Dendritic cell treated with granulocyte-macrophage colony-stimulating factor and Interleukin-4, amounts not matched to agents 40 ng/mL and 50 ng/mL, for 4 days (primary cell): Measurements from ENCODE around the gene KIF3A.

ENCODE experiments used
- H3K27ac Mint-ChIP-seq: one replicate; pipeline ENCODE4 v1.8.0; 2022; ENCODE audit warnings: mild to moderate bottlenecking, mixed read lengths
- H3K27me3 Mint-ChIP-seq: one replicate; pipeline ENCODE4 v1.8.0; 2022; ENCODE audit warnings: mild to moderate bottlenecking, mixed read lengths
- H3K36me3 Mint-ChIP-seq: one replicate; pipeline ENCODE4 v1.8.0; 2022; ENCODE audit warnings: low read depth, mixed read lengths
- H3K4me1 Mint-ChIP-seq: one replicate; pipeline ENCODE4 v1.8.0; 2022; ENCODE audit warnings: low read depth, mixed read lengths
- H3K4me3 Mint-ChIP-seq: one replicate; pipeline ENCODE4 v1.8.0; 2022; ENCODE audit warnings: mild to moderate bottlenecking, moderate library complexity, mixed read lengths
- H3K9me3 Mint-ChIP-seq: one replicate; pipeline ENCODE4 v1.8.0; 2022; ENCODE audit warnings: mixed read lengths
- intact Hi-C: fragments of 100-400 bp; cut with micrococcal nuclease; formaldehyde crosslinking; loops from one replicate; pipeline ENCODE4 v1.15.0; 2022

KIF3A gene

DNA sequence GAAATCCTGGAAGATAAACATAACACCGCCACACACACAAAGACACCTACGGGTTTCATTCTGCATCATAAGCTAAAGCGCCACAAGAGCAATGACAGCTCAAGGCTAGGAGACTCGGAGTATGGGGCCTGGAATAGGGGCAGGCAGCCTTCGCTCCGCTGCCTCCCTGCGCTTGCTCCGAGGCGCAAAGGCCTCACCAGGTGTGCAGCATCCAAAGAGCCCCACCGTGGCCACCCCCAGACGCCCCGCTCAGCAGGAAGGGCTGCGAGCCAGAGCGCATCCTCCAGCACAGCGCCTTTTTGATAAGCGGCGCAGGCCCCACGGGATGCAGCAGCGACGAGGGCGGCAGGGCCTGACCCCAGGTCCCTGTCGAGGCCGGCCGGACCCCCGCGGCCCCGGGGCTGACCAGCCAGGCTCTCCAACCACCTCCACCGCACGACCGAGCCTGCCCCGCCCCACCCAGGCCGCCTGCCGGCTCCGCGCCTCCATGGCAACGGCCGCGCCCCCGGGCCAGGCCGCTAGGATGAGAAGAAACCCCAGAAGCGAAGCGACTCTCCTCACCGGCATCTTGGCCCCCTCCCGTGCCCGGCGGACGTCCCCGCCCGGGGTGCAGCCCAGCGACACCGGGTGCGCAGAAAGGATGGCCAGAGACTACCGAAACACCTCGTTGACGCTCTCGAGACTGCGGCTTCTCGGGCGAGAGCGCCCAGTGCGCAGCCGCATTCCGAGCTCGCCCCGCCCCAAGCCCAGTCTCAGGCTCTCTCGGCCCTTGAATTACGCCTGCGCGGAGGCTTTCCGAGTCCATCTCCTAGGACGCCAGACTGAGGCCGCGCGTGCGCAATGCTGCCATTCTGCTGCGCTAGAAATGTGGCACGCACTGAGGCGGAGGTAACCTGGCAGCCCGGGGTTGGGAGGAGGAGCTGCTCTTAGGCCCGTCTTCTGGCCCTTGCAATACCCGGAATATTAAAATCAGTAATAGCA, at the start of gene KIF3A:
Gene KIF3A (minus strand): TSS at position 694 of the 981 bp plus-strand sequence. CDS start 127 bp downstream, at position 567.
- peak within 1 kb of the TSS; percentile 85 for H3K4me3 Mint-ChIP-seq
- intact Hi-C loops, result no loop called here
- H3K36me3 Mint-ChIP-seq, result peaks cover 5% of the 10 kb centered on the region
- H3K27me3 Mint-ChIP-seq, result peaks cover 35% of the 10 kb centered on the region
- peaks cover 10% of the 10 kb centered on the region for H3K4me1 Mint-ChIP-seq
- peak within 1 kb of the TSS; percentile 57 for H3K27ac Mint-ChIP-seq
- H3K9me3 Mint-ChIP-seq, result peaks cover 1% of the 10 kb centered on the region

DNA sequence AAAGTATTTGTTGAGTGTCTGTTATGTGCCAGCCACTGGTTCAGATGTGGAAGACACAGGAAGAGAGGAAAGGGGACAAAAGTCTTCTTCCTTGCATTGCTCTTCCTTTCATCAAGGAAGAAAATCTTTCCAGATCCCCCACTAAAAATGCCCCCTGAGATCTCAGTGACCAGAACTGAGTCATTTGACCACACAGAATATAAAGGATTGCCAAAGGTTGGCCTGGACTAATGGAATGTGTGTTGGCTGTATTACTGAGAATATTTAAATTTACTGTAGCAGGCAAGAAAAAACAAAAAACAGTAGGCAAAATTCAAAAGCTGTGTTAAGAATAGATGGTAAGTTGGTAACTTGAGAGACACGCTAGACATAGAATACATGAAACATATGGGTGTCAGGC, 49.7 kb upstream of the KIF3A start:
- H3K9me3 Mint-ChIP-seq, result no peaks in the 10 kb centered on the region
- intact Hi-C loops, result no loop called here
- H3K27me3 Mint-ChIP-seq, result peaks cover 37% of the 10 kb centered on the region
- H3K4me1 Mint-ChIP-seq, result peaks cover 16% of the 10 kb centered on the region
- no peak overlapping the region for H3K27ac Mint-ChIP-seq
- H3K4me3 Mint-ChIP-seq, result no peak overlapping the region
- no peaks in the 10 kb centered on the region for H3K36me3 Mint-ChIP-seq

DNA sequence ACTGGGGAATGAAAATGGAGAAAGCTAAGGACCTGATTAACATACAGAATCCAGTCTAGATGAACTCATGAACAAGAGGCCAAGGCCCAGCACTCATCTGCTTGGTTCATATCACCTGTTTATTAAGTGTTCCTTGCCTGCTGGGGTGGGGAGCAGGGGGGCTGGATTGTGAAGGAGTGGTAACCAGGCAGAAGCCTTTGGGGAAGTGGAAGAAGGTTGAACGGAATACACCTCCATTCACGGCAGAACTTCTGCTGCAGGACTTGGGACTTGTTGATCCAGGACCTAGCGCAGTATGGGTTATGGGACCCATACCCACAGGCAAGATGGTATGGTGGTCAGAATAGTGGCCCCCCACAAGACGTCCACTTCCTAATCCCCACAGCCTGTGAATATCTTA, 48.5 kb upstream of the KIF3A start:
- Mint-ChIP-seq H3K4me3 (no peak overlapping the region), H3K9me3 (no peaks in the 10 kb centered on the region), H3K4me1 (peaks cover 24% of the 10 kb centered on the region), H3K27ac (no peak overlapping the region), H3K36me3 (no peaks in the 10 kb centered on the region), H3K27me3 (peaks cover 46% of the 10 kb centered on the region)
- intact Hi-C loops, result no loop called here

DNA sequence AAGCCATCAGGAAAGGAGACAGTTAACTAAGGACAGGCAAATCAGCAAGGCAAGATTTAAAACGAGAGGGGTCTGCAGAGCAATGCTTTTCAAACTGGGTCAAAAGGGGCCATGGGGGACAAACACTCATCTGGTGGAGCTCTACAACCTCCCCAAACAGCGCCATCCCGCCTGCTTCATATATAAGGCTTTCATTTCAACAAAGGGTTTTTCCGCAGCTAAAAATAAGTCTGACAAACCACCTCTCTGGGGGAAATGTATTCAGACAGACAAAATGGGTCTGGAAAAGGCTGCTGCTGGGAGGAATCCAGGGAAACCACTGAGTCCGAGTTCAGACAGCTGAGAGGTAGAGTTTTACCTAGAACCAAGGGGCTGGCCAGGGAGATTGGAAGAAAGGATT, 48.0 kb upstream of the KIF3A start:
- no peak overlapping the region for H3K4me3 Mint-ChIP-seq
- peaks cover 45% of the 10 kb centered on the region for H3K27me3 Mint-ChIP-seq
- no peak overlapping the region for H3K27ac Mint-ChIP-seq
- intact Hi-C loops, result no loop called here
- H3K4me1 Mint-ChIP-seq, result peaks cover 24% of the 10 kb centered on the region
- H3K9me3 Mint-ChIP-seq, result no peaks in the 10 kb centered on the region
- no peaks in the 10 kb centered on the region for H3K36me3 Mint-ChIP-seq

DNA sequence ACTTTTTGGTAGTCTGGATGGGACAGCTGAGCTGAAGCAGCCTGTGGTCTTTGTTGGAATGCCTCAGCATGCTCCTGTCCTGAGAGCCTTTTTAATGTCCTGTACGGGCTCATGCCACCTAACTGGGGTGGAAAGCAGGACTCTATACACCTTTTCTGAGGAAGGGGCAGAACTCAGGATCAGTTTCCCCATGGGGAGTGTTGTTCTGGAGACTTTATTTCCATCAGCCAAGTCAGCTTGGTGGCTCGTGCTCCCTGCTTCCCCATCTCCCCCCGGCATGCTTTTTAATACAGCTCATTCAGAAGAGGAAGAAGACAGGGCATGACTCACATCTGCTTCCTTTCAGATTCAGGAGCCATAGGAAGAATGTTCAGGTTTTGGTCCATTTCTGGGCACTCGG, 44.8 kb upstream of the KIF3A start:
- H3K4me1 Mint-ChIP-seq, result peaks cover 32% of the 10 kb centered on the region
- H3K36me3 Mint-ChIP-seq, result no peaks in the 10 kb centered on the region
- H3K27me3 Mint-ChIP-seq, result peaks cover 53% of the 10 kb centered on the region
- no peak overlapping the region for H3K4me3 Mint-ChIP-seq
- peak overlapping the region; percentile 58 for H3K27ac Mint-ChIP-seq
- no peaks in the 10 kb centered on the region for H3K9me3 Mint-ChIP-seq
- intact Hi-C loops, result no loop called here

DNA sequence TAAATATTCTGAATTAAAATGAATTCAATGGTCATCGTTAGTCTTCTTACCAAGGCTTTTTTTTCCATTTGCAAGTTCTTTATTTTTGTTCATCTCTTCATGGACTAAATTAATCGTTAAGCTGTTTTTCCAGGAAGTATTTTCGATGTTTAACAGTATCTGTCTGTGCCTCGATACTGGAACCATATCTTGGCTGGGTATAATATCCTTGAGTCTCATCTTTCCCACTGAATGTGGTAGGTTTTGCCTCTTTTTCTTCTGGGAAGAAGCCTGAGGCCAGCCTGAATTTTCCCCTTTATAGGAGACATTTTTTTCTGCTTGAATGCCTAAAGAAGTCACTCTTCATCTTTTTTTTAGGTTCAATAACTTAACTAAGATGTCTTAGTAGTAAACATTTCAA, 43.7 kb upstream of the KIF3A start:
- H3K27me3 Mint-ChIP-seq, result peaks cover 54% of the 10 kb centered on the region
- H3K27ac Mint-ChIP-seq, result no peak overlapping the region
- no peak overlapping the region for H3K4me3 Mint-ChIP-seq
- H3K36me3 Mint-ChIP-seq, result no peaks in the 10 kb centered on the region
- intact Hi-C loops, result no loop called here
- peaks cover 32% of the 10 kb centered on the region for H3K4me1 Mint-ChIP-seq
- no peaks in the 10 kb centered on the region for H3K9me3 Mint-ChIP-seq

DNA sequence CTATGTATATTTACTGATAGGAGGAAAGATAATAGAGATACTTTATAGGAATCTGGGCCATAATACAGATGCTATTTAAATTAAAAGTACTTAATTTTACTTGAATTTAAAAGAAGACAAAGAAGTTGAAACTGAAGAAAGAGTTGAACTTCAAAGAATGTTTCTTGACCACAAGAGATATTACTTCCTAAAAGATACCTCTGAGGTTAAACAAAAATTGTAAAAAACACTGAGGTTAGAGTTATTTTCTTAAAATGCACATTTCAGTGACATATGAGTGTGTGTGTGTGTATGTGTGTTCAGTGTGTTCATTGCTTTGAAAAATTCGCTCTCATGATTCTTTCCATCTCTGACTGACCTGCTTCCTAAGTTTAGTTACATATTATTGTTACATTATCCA, 43.2 kb upstream of the KIF3A start:
- Mint-ChIP-seq H3K9me3 (no peaks in the 10 kb centered on the region), H3K4me3 (no peak overlapping the region), H3K36me3 (no peaks in the 10 kb centered on the region), H3K27me3 (peaks cover 51% of the 10 kb centered on the region), H3K27ac (no peak overlapping the region), H3K4me1 (peaks cover 30% of the 10 kb centered on the region)
- intact Hi-C loops, result no loop called here

DNA sequence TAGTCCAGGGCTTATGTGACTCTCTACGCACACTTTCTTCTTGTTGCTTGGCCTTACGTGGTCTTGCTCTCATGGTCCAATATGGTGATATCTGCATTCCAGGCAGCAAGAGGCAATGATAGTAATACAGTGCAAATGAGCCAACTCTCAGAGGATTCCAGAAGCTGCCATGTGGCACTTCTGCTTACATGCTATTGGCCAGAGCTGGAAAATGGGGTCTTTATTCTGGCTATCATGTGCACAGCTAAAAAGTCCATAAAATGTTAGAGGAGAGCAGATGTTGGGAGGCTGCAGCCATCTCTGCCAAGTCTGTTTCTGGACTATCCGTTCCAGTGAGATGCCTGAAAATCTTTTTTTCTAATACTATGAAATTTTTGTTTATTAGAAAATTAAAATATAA, 42.6 kb upstream of the KIF3A start:
- peaks cover 29% of the 10 kb centered on the region for H3K4me1 Mint-ChIP-seq
- H3K27ac Mint-ChIP-seq, result no peak overlapping the region
- intact Hi-C loops, result loop anchor here (5.0 kb wide), 1 partner anchor 32 kb away; the partner anchor contains the start of gene SOWAHA
- H3K4me3 Mint-ChIP-seq, result no peak overlapping the region
- no peaks in the 10 kb centered on the region for H3K36me3 Mint-ChIP-seq
- H3K9me3 Mint-ChIP-seq, result no peaks in the 10 kb centered on the region
- H3K27me3 Mint-ChIP-seq, result peaks cover 51% of the 10 kb centered on the region

DNA sequence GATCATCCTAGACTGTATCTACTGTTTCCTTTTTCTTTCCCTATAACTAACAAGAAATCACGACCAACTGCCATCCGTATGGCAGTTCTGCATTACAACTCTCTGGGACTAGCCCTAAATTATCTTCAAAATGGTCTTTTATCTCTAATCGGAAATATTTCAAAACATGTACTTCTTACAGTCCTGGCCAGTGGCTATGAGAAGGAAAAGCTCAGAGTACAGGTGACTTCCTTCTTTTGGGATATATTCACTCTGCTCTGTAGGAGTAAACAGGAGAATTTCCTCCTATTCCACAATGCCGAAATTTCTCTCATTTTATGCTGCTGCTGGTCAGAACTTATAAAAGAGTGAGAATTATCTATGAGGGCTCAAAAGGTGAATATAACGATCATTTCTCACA, 41.5 kb upstream of the KIF3A start:
- Mint-ChIP-seq H3K36me3 (no peaks in the 10 kb centered on the region), H3K27me3 (peaks cover 59% of the 10 kb centered on the region), H3K27ac (no peak overlapping the region), H3K9me3 (no peaks in the 10 kb centered on the region), H3K4me3 (no peak overlapping the region), H3K4me1 (peaks cover 38% of the 10 kb centered on the region)
- intact Hi-C loops, result loop anchor here (5.0 kb wide), 1 partner anchor 33 kb away; the partner anchor contains the start of gene SOWAHA

DNA sequence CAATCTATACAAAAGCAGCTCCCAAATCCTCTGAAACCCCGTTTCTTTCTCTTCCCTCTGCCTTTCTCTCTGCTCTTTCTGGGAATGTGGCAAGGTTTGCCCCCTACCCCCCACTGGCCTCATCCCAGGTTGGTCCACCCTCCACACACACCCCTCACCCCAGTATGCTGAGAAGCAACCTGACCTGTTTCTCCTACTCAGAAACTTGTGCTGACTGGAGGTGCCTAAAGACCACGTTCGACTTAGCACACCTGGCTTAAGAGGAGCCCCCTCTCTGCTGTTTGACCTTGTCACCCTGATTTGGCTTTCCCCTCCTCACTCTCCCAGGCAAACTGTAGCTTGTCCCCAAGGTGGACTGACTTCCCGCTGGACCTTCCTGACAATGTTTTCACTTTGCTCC, 40.8 kb upstream of the KIF3A start:
- no peak overlapping the region for H3K27ac Mint-ChIP-seq
- H3K9me3 Mint-ChIP-seq, result no peaks in the 10 kb centered on the region

DNA sequence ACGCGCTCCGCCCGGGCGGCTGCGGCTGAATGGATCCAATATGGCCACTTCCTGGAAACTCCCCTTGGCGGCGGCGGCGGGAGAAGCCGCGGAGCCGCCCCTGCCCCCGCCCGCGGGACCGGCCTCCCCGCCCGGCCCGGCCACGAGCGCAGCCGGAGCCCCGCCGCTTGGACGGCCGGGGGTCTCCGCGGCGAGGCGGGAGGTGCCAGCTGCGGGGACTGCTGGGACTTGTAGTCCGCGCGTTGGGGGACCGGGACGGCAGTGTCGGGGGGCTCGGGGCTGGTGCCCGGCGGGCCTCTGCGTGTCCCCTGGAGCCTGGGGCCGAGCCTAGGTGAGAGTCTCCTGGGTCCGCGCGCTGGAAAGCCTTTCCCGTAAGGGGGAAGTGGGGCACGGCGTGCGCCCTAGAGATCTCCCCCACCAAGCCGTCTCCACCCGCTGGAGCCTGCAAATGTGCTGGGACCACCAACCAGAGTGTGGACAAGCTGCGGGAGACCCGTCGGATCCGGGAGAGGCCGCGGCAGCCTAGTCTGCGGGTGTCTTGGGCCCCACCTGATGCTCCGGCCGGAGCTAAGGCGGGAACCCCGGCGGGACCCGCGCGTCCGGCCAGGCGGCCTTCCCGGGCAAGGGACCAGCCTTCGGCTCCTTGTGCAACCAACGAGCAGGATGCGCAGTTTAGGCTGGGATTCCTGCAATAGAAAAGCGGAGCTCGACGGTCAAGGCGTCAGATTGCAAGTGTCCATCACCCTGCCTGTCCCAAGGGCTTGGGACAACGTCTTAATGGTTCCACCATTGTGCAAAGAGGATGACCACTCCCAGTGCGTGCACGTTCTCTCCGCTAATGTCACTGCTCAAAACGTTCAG, 40.1 kb upstream of the KIF3A start, which contains the start of gene SEPTIN8:
Gene SEPTIN8 (minus strand): TSS at position 31 of the 861 bp plus-strand sequence. CDS start 102 bp downstream, outside the sequence.
- H3K9me3 Mint-ChIP-seq, result no peaks in the 10 kb centered on the region
- intact Hi-C loops, result loop anchor here (5.0 kb wide), 1 partner anchor 35 kb away; the partner anchor contains the start of gene SOWAHA
- peak within 1 kb of the TSS; percentile 74 for H3K4me3 Mint-ChIP-seq
- peaks cover 64% of the 10 kb centered on the region for H3K27me3 Mint-ChIP-seq
- H3K4me1 Mint-ChIP-seq, result peaks cover 39% of the 10 kb centered on the region
- H3K27ac Mint-ChIP-seq, result peak within 1 kb of the TSS; percentile 32
- H3K36me3 Mint-ChIP-seq, result no peaks in the 10 kb centered on the region

More for the DNA sequence above, 40.8 kb upstream of the KIF3A start:
- H3K27me3 Mint-ChIP-seq, result peaks cover 64% of the 10 kb centered on the region
- H3K4me3 Mint-ChIP-seq, result peak overlapping the region; percentile 21
- no peaks in the 10 kb centered on the region for H3K36me3 Mint-ChIP-seq
- intact Hi-C loops, result loop anchor here (5.0 kb wide), 1 partner anchor 34 kb away; the partner anchor contains the start of gene SOWAHA
- H3K4me1 Mint-ChIP-seq, result peaks cover 41% of the 10 kb centered on the region

DNA sequence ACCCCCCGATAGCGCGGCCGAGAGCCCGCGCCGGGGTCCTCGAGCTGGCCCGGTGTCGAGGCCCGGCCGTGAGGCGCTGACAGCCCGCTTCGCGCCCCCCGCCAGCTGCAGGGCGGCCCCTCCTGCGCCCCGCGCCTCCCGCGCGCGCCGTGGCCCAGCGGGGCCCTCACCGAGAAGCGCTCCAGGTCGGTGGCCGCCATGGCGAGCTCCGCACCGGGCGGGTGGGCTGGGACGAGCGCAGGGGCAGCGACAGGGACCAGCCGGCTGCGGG, 39.5 kb upstream of the KIF3A start:
- Mint-ChIP-seq H3K9me3 (no peaks in the 10 kb centered on the region), H3K4me1 (peaks cover 33% of the 10 kb centered on the region), H3K4me3 (peak overlapping the region; percentile 74), H3K27ac (peak overlapping the region; percentile 32), H3K36me3 (no peaks in the 10 kb centered on the region), H3K27me3 (peaks cover 65% of the 10 kb centered on the region)
- intact Hi-C loops, result loop anchor here (5.0 kb wide), 1 partner anchor 35 kb away; the partner anchor contains the start of gene SOWAHA

DNA sequence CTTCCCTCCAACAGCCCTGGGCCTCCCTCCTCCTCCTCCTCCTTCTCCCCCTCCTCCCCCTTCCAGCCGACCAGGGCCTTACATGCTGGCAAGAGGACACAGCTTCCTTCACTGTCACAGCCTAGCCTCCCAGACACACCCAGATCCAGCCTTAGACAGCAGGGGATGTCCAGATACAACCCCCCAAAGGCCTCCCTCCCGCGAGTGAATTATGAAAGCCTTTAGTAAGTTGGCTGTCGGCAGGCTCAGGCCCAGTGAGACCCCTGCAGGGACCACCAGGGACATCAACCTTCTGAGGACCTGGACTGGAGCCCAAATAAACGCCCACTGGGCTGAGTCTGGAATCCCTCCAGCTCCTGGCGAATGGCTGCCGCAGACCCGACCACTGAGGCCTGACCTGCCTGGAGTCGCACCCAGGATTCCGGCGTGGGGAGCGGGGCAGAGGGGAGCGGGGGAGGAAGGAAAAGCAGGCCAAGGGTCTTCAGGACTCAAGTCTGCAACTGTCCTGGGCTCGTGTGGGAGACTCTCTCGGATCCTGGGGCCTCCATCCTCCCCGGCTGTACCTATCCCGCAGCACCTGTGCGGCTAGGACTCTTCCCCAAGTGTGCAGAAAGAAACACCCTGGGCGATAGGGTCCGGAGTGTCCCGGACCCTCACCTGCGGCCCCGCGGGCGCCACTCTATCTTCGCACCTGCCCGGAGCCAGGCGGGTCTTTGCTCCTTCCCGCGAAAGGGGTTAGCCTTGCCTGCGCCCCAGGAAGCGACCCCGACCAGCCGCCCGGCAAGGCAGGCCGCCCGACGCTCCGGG, 39.0 kb upstream of the KIF3A start:
- H3K27ac Mint-ChIP-seq, result peak overlapping the region; percentile 32
- H3K36me3 Mint-ChIP-seq, result no peaks in the 10 kb centered on the region
- intact Hi-C loops, result loop anchor here (5.0 kb wide), 1 partner anchor 36 kb away; the partner anchor contains the start of gene SOWAHA
- peaks cover 28% of the 10 kb centered on the region for H3K4me1 Mint-ChIP-seq
- peaks cover 61% of the 10 kb centered on the region for H3K27me3 Mint-ChIP-seq
- peak overlapping the region; percentile 74 for H3K4me3 Mint-ChIP-seq
- H3K9me3 Mint-ChIP-seq, result no peaks in the 10 kb centered on the region
